ENCODE data around the gene RABL2A. TPM values are rescaled to one million over a fixed set of nuclear protein-coding genes. Genes with fewer than 3 reads are reported as not detected.
"Not testable (repeated sequence)": the region's sequence is repeated elsewhere in the genome, so short reads cannot be mapped to it uniquely, and the experiment has no call there.

Gene RABL2A
- total RNA-seq: 10 to 100 TPM; 29.0 to 33.5 TPM
- polyA plus RNA-seq (2013, experiment 1 of 2): 24.6 TPM
- polyA plus RNA-seq (2013, experiment 2 of 2): 25.8 TPM
- long read RNA-seq, experiment 1, partial matches to known transcripts: 0 of 4 reads
- long read RNA-seq, experiment 1, other reads (novel, unspliced or antisense): 4 of 4 reads
- long read RNA-seq, experiment 2, partial matches to known transcripts: 29 of 64 reads
- long read RNA-seq, experiment 2, other reads (novel, unspliced or antisense): 30 of 64 reads
- long read RNA-seq, experiment 3, partial matches to known transcripts: 11 of 33 reads
- long read RNA-seq, experiment 3, other reads (novel, unspliced or antisense): 18 of 33 reads
- long read RNA-seq, experiment 4, partial matches to known transcripts: 10 of 32 reads
- long read RNA-seq, experiment 4, other reads (novel, unspliced or antisense): 14 of 32 reads

DNA sequence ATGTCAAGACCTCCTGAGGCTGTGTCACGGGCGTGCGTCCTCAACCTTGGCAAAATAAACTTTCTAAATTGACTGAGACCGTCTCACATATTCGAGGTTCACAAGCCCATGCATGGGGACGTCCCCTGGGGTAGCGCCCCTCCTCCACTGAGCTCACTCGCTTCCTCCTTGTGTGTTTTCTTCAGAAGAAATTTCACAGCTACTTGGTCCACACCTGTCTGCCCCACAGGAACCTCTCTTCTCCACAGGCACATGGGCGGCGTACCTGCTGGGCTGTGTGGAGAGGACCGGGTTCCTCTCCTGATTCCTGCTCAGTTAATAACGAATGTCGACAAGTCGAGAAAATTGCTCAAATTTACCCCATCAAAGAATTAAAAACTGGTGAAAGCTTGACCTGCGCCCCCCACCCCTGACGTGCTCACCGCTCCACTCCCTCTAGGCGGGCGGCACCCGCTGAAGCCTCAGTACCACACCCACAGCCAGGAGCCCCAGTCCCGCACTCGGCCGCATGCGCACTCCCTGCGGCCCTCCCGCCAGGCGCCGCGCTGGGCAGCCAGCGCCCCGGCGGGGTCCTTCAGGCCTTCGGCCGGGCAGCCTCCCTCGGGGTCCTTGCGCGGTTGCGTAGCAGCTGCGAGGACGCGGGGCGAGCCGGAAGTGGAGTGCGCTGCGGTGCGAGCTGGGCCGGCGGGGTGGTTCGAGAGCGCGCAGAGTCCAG lies at the start of gene RABL2A:
TSS of gene RABL2A (plus strand) at position 651 of the 715 bp plus-strand sequence. CDS start 1,341 bp downstream, outside the sequence.
- peak; percentile 93 for DNase-seq
- not testable (repeated sequence) for H3K9me3 Mint-ChIP-seq; H3K4me1 ChIP-seq (ENCODE audit: control insufficient read depth, insufficient read depth, low read length); H3K27me3 ChIP-seq (ENCODE audit: control insufficient read depth, insufficient read depth, low read length, poor library complexity, severe bottlenecking); H3K36me3 ChIP-seq (ENCODE audit: control insufficient read depth, insufficient read depth, low read length); H3K9me3 ChIP-seq (ENCODE audit: control insufficient read depth, low read length); H3K27ac ChIP-seq (ENCODE audit: low read depth, low read length); H3K9ac ChIP-seq (ENCODE audit: extremely low read depth, low read length, poor library complexity, severe bottlenecking); H3K27me3 Mint-ChIP-seq (ENCODE audit: insufficient read depth); H3K4me1 Mint-ChIP-seq
- peak within 1 kb of the TSS; percentile 78 for H3K4me3 ChIP-seq (ENCODE audit: low read length)
- peak within 1 kb of the TSS; percentile 33 for H3K27ac Mint-ChIP-seq
- H3K4me3 Mint-ChIP-seq: peak within 1 kb of the TSS; percentile 74
- WGBS, 2 experiments (ENCODE audit: insufficient coverage in 1 of 2, insufficient read length in 1 of 2): 0% methylated on average over 28 of the region's 51 CpGs; no CpG with 5 or more reads in 1 of the 2 experiments
- H3K36me3 Mint-ChIP-seq (ENCODE audit: low read depth): peaks cover 16% of the 10 kb centered on the region

DNA sequence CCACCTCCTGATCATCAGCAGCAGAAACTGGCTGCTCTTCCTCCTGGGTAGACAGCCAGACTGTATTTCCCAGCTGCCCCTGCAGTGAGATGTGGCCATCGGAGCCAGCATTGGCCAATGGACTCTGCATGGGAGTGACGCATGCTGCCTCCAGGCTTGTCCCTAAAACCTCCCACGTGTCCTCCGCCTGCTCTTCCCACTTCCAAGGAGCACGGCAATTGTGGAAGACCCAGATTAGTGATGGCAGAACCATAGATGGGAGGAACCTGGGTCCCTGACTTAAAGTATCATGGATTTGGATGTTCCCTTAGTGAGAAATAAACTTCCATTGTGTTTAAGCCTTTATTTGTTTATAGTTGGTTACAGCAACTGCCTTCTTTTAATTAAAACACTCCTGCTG lies 48.6 kb upstream of the RABL2A start:
- DNase-seq; H3K9ac ChIP-seq (ENCODE audit: extremely low read depth, low read length, poor library complexity, severe bottlenecking); H3K9me3 Mint-ChIP-seq; H3K36me3 ChIP-seq (ENCODE audit: control insufficient read depth, insufficient read depth, low read length); H3K4me3 Mint-ChIP-seq; H3K27ac ChIP-seq (ENCODE audit: low read depth, low read length); H3K27me3 ChIP-seq (ENCODE audit: control insufficient read depth, insufficient read depth, low read length, poor library complexity, severe bottlenecking); H3K4me3 ChIP-seq (ENCODE audit: low read length); H3K9me3 ChIP-seq (ENCODE audit: control insufficient read depth, low read length); H3K4me1 Mint-ChIP-seq; H3K27me3 Mint-ChIP-seq (ENCODE audit: insufficient read depth); H3K27ac Mint-ChIP-seq; H3K4me1 ChIP-seq (ENCODE audit: control insufficient read depth, insufficient read depth, low read length); H3K36me3 Mint-ChIP-seq (ENCODE audit: low read depth): not testable (repeated sequence)
- 65 to 70% methylated on average over 2 to 4 of the region's 5 CpGs for WGBS, 2 experiments (ENCODE audit: insufficient coverage in 1 of 2, insufficient read length in 1 of 2)

DNA sequence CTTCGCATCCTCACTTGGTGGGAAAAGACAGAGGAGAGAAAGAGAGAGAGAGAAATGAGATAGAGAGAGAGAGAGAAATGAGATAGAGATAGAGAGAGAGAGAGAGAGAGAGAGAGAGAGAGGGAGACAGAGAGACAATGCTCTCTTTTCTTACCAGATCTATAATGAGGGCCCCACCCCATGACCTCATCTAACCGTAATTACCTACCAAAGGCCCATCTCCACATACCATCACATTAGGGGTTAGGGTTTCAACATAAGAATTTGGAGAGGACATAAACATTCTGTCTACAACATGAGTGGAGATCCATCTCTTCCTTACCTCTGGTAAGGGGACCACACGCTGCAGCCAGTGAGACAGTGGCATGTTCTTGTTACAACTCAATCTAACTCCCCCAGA lies 44.6 kb upstream of the RABL2A start:
- not testable (repeated sequence) for DNase-seq; H3K9me3 ChIP-seq (ENCODE audit: control insufficient read depth, low read length); H3K27me3 ChIP-seq (ENCODE audit: control insufficient read depth, insufficient read depth, low read length, poor library complexity, severe bottlenecking); H3K9me3 Mint-ChIP-seq; H3K27me3 Mint-ChIP-seq (ENCODE audit: insufficient read depth); H3K36me3 Mint-ChIP-seq (ENCODE audit: low read depth); H3K4me1 ChIP-seq (ENCODE audit: control insufficient read depth, insufficient read depth, low read length); H3K4me3 ChIP-seq (ENCODE audit: low read length); H3K27ac Mint-ChIP-seq; H3K9ac ChIP-seq (ENCODE audit: extremely low read depth, low read length, poor library complexity, severe bottlenecking); H3K27ac ChIP-seq (ENCODE audit: low read depth, low read length); H3K36me3 ChIP-seq (ENCODE audit: control insufficient read depth, insufficient read depth, low read length)
- Mint-ChIP-seq H3K4me3 (peak overlapping the region; percentile 87), H3K4me1 (peaks cover 14% of the 10 kb centered on the region)
- 86 to 100% methylated on average over 1 to 3 of the region's 3 CpGs for WGBS, 2 experiments (ENCODE audit: insufficient coverage in 1 of 2, insufficient read length in 1 of 2)

DNA sequence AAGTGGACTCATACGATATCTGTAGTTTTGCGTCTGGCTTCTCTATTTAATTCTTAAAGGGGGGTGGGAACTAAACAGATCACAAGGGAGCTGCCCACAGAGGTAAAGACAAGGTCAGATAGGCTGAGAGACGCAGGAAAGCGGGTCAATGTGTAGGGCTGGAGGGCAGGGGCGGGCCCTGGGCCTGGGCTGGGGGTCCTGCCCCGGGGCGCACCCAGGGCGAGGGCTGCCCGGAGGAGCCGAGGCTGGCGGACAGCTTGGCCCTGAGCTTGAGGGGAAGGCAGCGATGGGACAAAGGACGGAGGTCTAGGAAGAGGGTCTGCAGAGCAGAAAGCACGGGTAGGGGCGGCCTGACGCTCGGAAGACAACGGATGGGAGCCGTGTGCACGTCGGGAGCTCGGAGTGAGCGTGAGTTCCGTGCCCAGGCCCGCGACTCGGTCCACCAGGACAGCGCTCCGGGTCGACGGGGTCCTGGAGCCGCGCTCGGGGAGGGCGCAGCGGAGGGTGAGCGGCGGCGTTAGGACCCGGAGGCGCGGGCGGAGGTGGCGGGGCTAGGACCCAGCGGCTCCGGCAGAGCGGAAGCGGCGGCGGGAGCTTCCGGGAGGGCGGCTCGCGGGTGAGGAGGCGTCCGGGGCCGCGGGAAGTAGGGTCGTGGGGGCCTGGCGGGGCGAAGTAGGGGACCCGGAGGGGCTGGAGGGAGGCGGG lies 43.4 kb upstream of the RABL2A start:
- peak; percentile 93 for DNase-seq
- H3K9me3 Mint-ChIP-seq; H3K36me3 Mint-ChIP-seq (ENCODE audit: low read depth); H3K27me3 Mint-ChIP-seq (ENCODE audit: insufficient read depth); H3K27me3 ChIP-seq (ENCODE audit: control insufficient read depth, insufficient read depth, low read length, poor library complexity, severe bottlenecking); H3K9me3 ChIP-seq (ENCODE audit: control insufficient read depth, low read length); H3K4me1 ChIP-seq (ENCODE audit: control insufficient read depth, insufficient read depth, low read length); H3K36me3 ChIP-seq (ENCODE audit: control insufficient read depth, insufficient read depth, low read length): not testable (repeated sequence)
- peak overlapping the region; percentile 87 for H3K27ac ChIP-seq (ENCODE audit: low read depth, low read length)
- H3K4me1 Mint-ChIP-seq: peaks cover 19% of the 10 kb centered on the region
- peak overlapping the region; percentile 87 for H3K4me3 Mint-ChIP-seq
- peak overlapping the region; percentile 87 for H3K4me3 ChIP-seq (ENCODE audit: low read length)
- H3K27ac Mint-ChIP-seq: peak overlapping the region; percentile 93
- 1 to 3% methylated on average over 12 to 47 of the region's 63 CpGs for WGBS, 2 experiments (ENCODE audit: insufficient coverage in 1 of 2, insufficient read length in 1 of 2)
- peak overlapping the region; percentile 62 for H3K9ac ChIP-seq (ENCODE audit: extremely low read depth, low read length, poor library complexity, severe bottlenecking)

DNA sequence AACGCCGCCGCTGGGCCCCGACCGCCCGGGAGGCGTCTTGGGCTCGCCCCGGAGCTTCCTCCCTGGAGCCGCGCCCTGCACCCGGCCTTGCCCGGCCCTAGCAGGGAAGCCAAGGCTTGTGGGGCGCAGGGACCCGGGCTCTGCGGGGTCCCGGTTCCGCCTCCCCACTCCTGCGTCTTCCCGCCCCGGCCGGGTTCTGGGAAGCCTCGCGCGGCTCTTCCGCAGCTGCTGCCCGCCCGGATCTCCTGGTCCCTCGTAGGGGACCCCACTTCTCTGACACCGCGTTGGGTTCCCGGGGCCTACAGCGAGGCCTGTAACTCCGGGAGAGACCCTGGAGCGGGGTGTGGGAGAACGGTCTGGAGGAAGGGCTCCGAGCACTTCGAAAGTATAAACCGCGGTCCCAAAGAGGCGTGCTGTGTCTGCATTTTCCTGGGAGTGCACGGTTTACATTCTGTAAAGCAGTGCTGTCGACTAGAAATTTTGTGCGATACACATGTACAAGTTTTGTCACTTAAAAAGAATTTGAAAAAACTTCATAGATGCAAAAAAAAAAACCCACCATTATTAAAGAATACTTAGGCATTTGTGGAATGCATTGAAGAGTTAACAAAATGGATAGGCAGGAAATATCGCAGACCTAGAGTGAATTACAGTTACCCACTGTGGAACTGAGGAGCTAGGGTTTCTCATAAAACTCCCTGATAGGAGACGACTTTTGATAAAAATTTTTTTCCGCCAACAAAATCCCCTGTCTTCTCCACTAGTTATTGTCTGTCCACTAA lies 42.6 kb upstream of the RABL2A start:
- DNase-seq: not testable (repeated sequence)
- H3K9ac ChIP-seq (ENCODE audit: extremely low read depth, low read length, poor library complexity, severe bottlenecking): peak overlapping the region; percentile 46

More for the DNA sequence above, 42.6 kb upstream of the RABL2A start:
- 8 to 10% methylated on average over 4 to 20 of the region's 47 CpGs for WGBS, 2 experiments (ENCODE audit: insufficient coverage in 1 of 2, insufficient read length in 1 of 2)
- H3K9me3 ChIP-seq (ENCODE audit: control insufficient read depth, low read length); H3K27ac ChIP-seq (ENCODE audit: low read depth, low read length); H3K36me3 ChIP-seq (ENCODE audit: control insufficient read depth, insufficient read depth, low read length); H3K27me3 ChIP-seq (ENCODE audit: control insufficient read depth, insufficient read depth, low read length, poor library complexity, severe bottlenecking); H3K36me3 Mint-ChIP-seq (ENCODE audit: low read depth); H3K4me1 ChIP-seq (ENCODE audit: control insufficient read depth, insufficient read depth, low read length); H3K27ac Mint-ChIP-seq; H3K27me3 Mint-ChIP-seq (ENCODE audit: insufficient read depth); H3K9me3 Mint-ChIP-seq: not testable (repeated sequence)
- Mint-ChIP-seq H3K4me3 (peak overlapping the region; percentile 87), H3K4me1 (peaks cover 19% of the 10 kb centered on the region)
- peak overlapping the region; percentile 88 for H3K4me3 ChIP-seq (ENCODE audit: low read length)

All from endodermal cell (in vitro differentiated cells).